H9 (cell line): ENCODE measurements around the gene RIMBP2. TPM values are rescaled to one million over a fixed set of nuclear protein-coding genes. Genes with fewer than 3 reads are reported as not detected.

Experiments
- DNase-seq: peaks from one replicate; pipeline ENCODE4 v3.0.0-alpha.2; 2017
- H2AFZ ChIP-seq: one replicate; pipeline ENCODE4 v1.6.1; 2013; ENCODE audit warnings: mild to moderate bottlenecking, low read length, control low read depth, moderate library complexity
- H2AK5ac ChIP-seq: 2 replicates; pipeline ENCODE4 v1.6.1; 2013; ENCODE audit warnings: low read length, control low read depth, mixed read lengths; ENCODE audit not compliant: insufficient read length
- H2BK120ac ChIP-seq: one replicate; pipeline ENCODE4 v1.6.1; 2013; ENCODE audit warnings: low read depth, mild to moderate bottlenecking, low read length, control low read depth, inconsistent platforms; ENCODE audit not compliant: poor library complexity, severe bottlenecking
- H2BK12ac ChIP-seq: 2 replicates; pipeline ENCODE4 v1.6.1; 2013; ENCODE audit warnings: low read length, control low read depth, mixed read lengths, low read depth; ENCODE audit not compliant: insufficient read length
- H2BK15ac ChIP-seq: 2 replicates; pipeline ENCODE4 v1.6.1; 2013; ENCODE audit warnings: low read depth, low read length, control low read depth
- H2BK20ac ChIP-seq: one replicate; pipeline ENCODE4 v1.6.1; 2013; ENCODE audit warnings: low read depth, mild to moderate bottlenecking, low read length, control low read depth, inconsistent platforms; ENCODE audit not compliant: poor library complexity, severe bottlenecking
- H2BK5ac ChIP-seq: 2 replicates; pipeline ENCODE4 v1.6.1; 2013; ENCODE audit warnings: low read length, control low read depth, mixed read lengths; ENCODE audit not compliant: insufficient read length
- H3K14ac ChIP-seq: 2 replicates; pipeline ENCODE4 v1.6.1; 2013; ENCODE audit warnings: low read length, control low read depth; ENCODE audit not compliant: insufficient read depth
- H3K18ac ChIP-seq: 2 replicates; pipeline ENCODE4 v1.6.1; 2013; ENCODE audit warnings: low read depth, mild to moderate bottlenecking, mixed read lengths, low read length, control low read depth; ENCODE audit not compliant: insufficient read length
- H3K23ac ChIP-seq: 2 replicates; pipeline ENCODE4 v1.6.1; 2013; ENCODE audit warnings: low read length, control low read depth, mixed read lengths, low read depth; ENCODE audit not compliant: insufficient read length
- H3K23me2 ChIP-seq: 2 replicates; pipeline ENCODE4 v1.6.1; 2013; ENCODE audit warnings: low read depth, mild to moderate bottlenecking, mixed read lengths, low read length, control low read depth; ENCODE audit not compliant: insufficient read length, poor library complexity, severe bottlenecking
- H3K27ac ChIP-seq: 2 replicates; pipeline ENCODE4 v1.5.1; 2013; ENCODE audit warnings: low read length, control low read depth, mixed read lengths, low read depth; ENCODE audit not compliant: insufficient read length
- H3K27me3 ChIP-seq: 2 replicates; pipeline ENCODE4 v1.6.1; 2013; ENCODE audit warnings: low read length, control low read depth, inconsistent platforms; ENCODE audit not compliant: insufficient read depth
- H3K4ac ChIP-seq: 2 replicates; pipeline ENCODE4 v1.6.1; 2013; ENCODE audit warnings: low read depth, mild to moderate bottlenecking, control low read depth, inconsistent platforms, low read length, moderate library complexity
- H3K4me1 ChIP-seq: 2 replicates; pipeline ENCODE4 v1.6.1; 2013; ENCODE audit warnings: low read length, control low read depth, inconsistent platforms; ENCODE audit not compliant: insufficient read depth
- H3K4me2 ChIP-seq: 2 replicates; pipeline ENCODE4 v1.6.1; 2013; ENCODE audit warnings: low read length, control low read depth, mixed read lengths; ENCODE audit not compliant: insufficient read length, insufficient read depth
- H3K56ac ChIP-seq: 2 replicates; pipeline ENCODE4 v1.6.1; 2013; ENCODE audit warnings: low read depth, mild to moderate bottlenecking, mixed read lengths, low read length, control low read depth; ENCODE audit not compliant: insufficient read length
- H3K79me1 ChIP-seq: 2 replicates; pipeline ENCODE4 v1.6.1; 2013; ENCODE audit warnings: low read depth, mild to moderate bottlenecking, moderate library complexity, low read length, control low read depth, inconsistent platforms; ENCODE audit not compliant: insufficient read depth, poor library complexity, severe bottlenecking
- H3K79me2 ChIP-seq: 2 replicates; pipeline ENCODE4 v1.6.1; 2013; ENCODE audit warnings: low read length, control low read depth, inconsistent platforms; ENCODE audit not compliant: insufficient read depth
- H3K9ac ChIP-seq: 2 replicates; pipeline ENCODE4 v1.6.1; 2013; ENCODE audit warnings: low read length, control low read depth, mixed read lengths; ENCODE audit not compliant: insufficient read length; ENCODE audit errors: extremely low read depth
- H3K9me3 ChIP-seq: one replicate; pipeline ENCODE4 v1.6.1; 2013; ENCODE audit warnings: low read depth, low read length, inconsistent platforms; ENCODE audit not compliant: control insufficient read depth
- H3T11ph ChIP-seq: one replicate; pipeline ENCODE4 v1.6.1; 2013; ENCODE audit warnings: mild to moderate bottlenecking, low read length, control low read depth, inconsistent platforms
- H4K20me1 ChIP-seq: one replicate; pipeline ENCODE4 v1.6.1; 2013; ENCODE audit not compliant: control insufficient read depth, insufficient read length, insufficient read depth
- H4K5ac ChIP-seq: 2 replicates; pipeline ENCODE4 v1.6.1; 2013; ENCODE audit warnings: low read depth, mild to moderate bottlenecking, mixed read lengths, low read length, control low read depth; ENCODE audit not compliant: insufficient read length
- H4K8ac ChIP-seq: replicated peaks from 2 replicates; pipeline ENCODE4 v1.6.1; 2013; ENCODE audit warnings: low read length, control low read depth, mixed read lengths, low read depth; ENCODE audit not compliant: insufficient read length
- H4K91ac ChIP-seq: 2 replicates; pipeline ENCODE4 v1.6.1; 2013; ENCODE audit warnings: low read depth, mild to moderate bottlenecking, moderate library complexity, mixed read lengths, low read length, control low read depth; ENCODE audit not compliant: insufficient read length
- H3K27ac Mint-ChIP-seq, 3 experiments: 2 replicates in 2 of 3; 3 replicates in 1 of 3; pipeline ENCODE4 v1.8.0; 2020 to 2021; ENCODE audit warnings: mixed read lengths in 3 of 3, mild to moderate bottlenecking in 1 of 3, moderate library complexity in 1 of 3
- H3K27me3 Mint-ChIP-seq: 2 replicates; pipeline ENCODE4 v1.8.0; 2021; ENCODE audit warnings: low read depth, mild to moderate bottlenecking, moderate library complexity, mixed read lengths
- H3K36me3 Mint-ChIP-seq, 3 experiments: 2 replicates in 2 of 3; 3 replicates in 1 of 3; pipeline ENCODE4 v1.8.0; 2020 to 2021; ENCODE audit warnings: low read depth in 3 of 3, mixed read lengths in 3 of 3; ENCODE audit not compliant: insufficient read depth in 1 of 3
- H3K4me1 Mint-ChIP-seq, 2 experiments: 2 replicates each; pipeline ENCODE4 v1.8.0; 2020; ENCODE audit warnings: mixed read lengths in 2 of 2
- H3K4me3 Mint-ChIP-seq, 2 experiments: 2 replicates in 1 of 2; 3 replicates in 1 of 2; pipeline ENCODE4 v1.8.0; 2020 to 2021; ENCODE audit warnings: mild to moderate bottlenecking in 2 of 2, mixed read lengths in 2 of 2, moderate library complexity in 1 of 2
- H3K9me3 Mint-ChIP-seq, 2 experiments: 2 replicates in 1 of 2; 3 replicates in 1 of 2; pipeline ENCODE4 v1.8.0; 2020; ENCODE audit warnings: mild to moderate bottlenecking in 2 of 2, mixed read lengths in 2 of 2, moderate library complexity in 1 of 2
- CTCF ChIP-seq: fragments of 200-600 bp; sonication (generic); conservative IDR thresholded peaks from 3 replicates; pipeline ENCODE4 v1.8.0; 2021; ENCODE audit warnings: antibody characterized with exemption, mild to moderate bottlenecking
- WGBS: extraction: QIAGEN DNeasy Blood & Tissue Kit; methylation state at CpG from one replicate; pipeline ENCODE4 v1.1.7; 2013; ENCODE audit warnings: missing lambda C conversion rate, low lambda C conversion rate, mixed read lengths; ENCODE audit not compliant: insufficient read length; ENCODE audit errors: extremely low coverage; 5-methylcytosine and 5-hydroxymethylcytosine counted together
- total RNA-seq: library from RNA; stranded (reverse); gene quantifications from 2 replicates; pipeline ENCODE4 v1.2.1, GENCODE V29; 2021

Gene RIMBP2
- total RNA-seq, 1 experiment from 2014 or later, result 0.70 TPM

GRCh38 chr12:130673036-130673705 lies 42.9 kb downstream of the RIMBP2 start:
- peaks cover 11% of the 10 kb centered on the region for H3K27me3 Mint-ChIP-seq
- no peak overlapping the region for H3K56ac ChIP-seq
- H2AFZ ChIP-seq, result no peak overlapping the region
- no peak overlapping the region for H2AK5ac ChIP-seq
- no peaks in the 10 kb centered on the region for H4K20me1 ChIP-seq
- no peak overlapping the region for H4K8ac ChIP-seq
- H3K4me1 Mint-ChIP-seq, result 0 out of 4 replicates have a peak, but pooled peaks cover 0 to 4% of the 10 kb centered on the region in 2 experiments
- no peak overlapping the region for H3K23ac ChIP-seq
- H3K9me3 ChIP-seq, result no peaks in the 10 kb centered on the region
- H3K4me1 ChIP-seq, result no peaks in the 10 kb centered on the region
- no peak overlapping the region for H3K4me3 Mint-ChIP-seq
- no peak overlapping the region for H3K27ac Mint-ChIP-seq
- no peak for DNase-seq
- no peak overlapping the region for H4K5ac ChIP-seq
- no peak overlapping the region for H2BK12ac ChIP-seq
- no peaks in the 10 kb centered on the region for H3K27me3 ChIP-seq
- H3K79me2 ChIP-seq, result no peaks in the 10 kb centered on the region
- H3K9ac ChIP-seq, result no peak overlapping the region
- no peak overlapping the region for H3K4me2 ChIP-seq
- H3K9me3 Mint-ChIP-seq, result peaks cover 11 to 15% of the 10 kb centered on the region in 2 experiments
- H3T11ph ChIP-seq, result no peak overlapping the region
- H4K91ac ChIP-seq, result no peak overlapping the region
- no peak overlapping the region for H3K14ac ChIP-seq
- H3K18ac ChIP-seq, result no peak overlapping the region
- H3K23me2 ChIP-seq, result no peaks in the 10 kb centered on the region
- no CpG with 5 or more reads among the region's 17 CpGs for WGBS
- no peak for TF ChIP-seq CTCF
- no peak overlapping the region for H3K27ac ChIP-seq
- peaks cover 0 to 7% (median 2%) of the 10 kb centered on the region in 3 experiments; a peak in 4 of 7 replicates for H3K36me3 Mint-ChIP-seq
- H2BK5ac ChIP-seq, result no peak overlapping the region
- no peak overlapping the region for H3K4ac ChIP-seq
- no peak overlapping the region for H2BK15ac ChIP-seq
- H2BK20ac ChIP-seq, result no peak overlapping the region
- no peak overlapping the region for H2BK120ac ChIP-seq
- H3K79me1 ChIP-seq, result no peaks in the 10 kb centered on the region
